ENCODE measurements around the gene MAP3K10. TPM values are rescaled to one million over a fixed set of nuclear protein-coding genes. Genes with fewer than 3 reads are reported as not detected.

The MAP3K10 gene
- total and polyA plus RNA-seq, 7 donors = 4.2 to 17.2 (median 6.4) TPM

- H3K9me3 ChIP-seq = no peaks in the 10 kb centered on the region
- H3K36me3 ChIP-seq = no peaks in the 10 kb centered on the region
- H3K27ac ChIP-seq = no peak overlapping the region
- no peak for DNase-seq
- 23 to 30% methylated on average over 21 of the region's 21 CpGs for WGBS, 2 donors
- TF ChIP-seq EP300 (IDR thresholded peaks at IDR 0.05) (no peak), POLR2AphosphoS5 (IDR thresholded peaks at IDR 0.05) (no peak), POLR2A (IDR thresholded peaks at IDR 0.05) (no peak), CTCF (IDR thresholded peaks at IDR 0.05) (no peak)
- H3K4me3 ChIP-seq = peak overlapping the region in 3 of 4 donors; percentile 14 to 38 (median 27)
- peaks cover 24 to 57% (median 40%) of the 10 kb centered on the region in 3 donors for H3K27me3 ChIP-seq
- H3K4me1 ChIP-seq = peaks cover 0 to 30% (median 15%) of the 10 kb centered on the region in 4 donors
- intact Hi-C loops (cut with DNase I) = no loop called here
Observed at GRCh38 chr19:40225440-40226305, 34.4 kb downstream of the MAP3K10 start.

GRCh38 chr19:40228346-40228745 is 37.1 kb downstream of the MAP3K10 start:
- H3K9me3 ChIP-seq = no peaks in the 10 kb centered on the region
- peaks cover 0 to 32% (median 28%) of the 10 kb centered on the region in 4 donors for H3K4me1 ChIP-seq
- intact Hi-C loops (cut with DNase I) = no loop called here
- H3K36me3 ChIP-seq = peaks cover 0 to 8% (median 6%) of the 10 kb centered on the region in 4 donors
- WGBS, 2 donors = 51 to 58% methylated on average over 10 of the region's 10 CpGs
- H3K27ac ChIP-seq = no peak overlapping the region
- peaks cover 16 to 39% (median 34%) of the 10 kb centered on the region in 3 donors for H3K27me3 ChIP-seq
- DNase-seq = no peak
- TF ChIP-seq EP300 (IDR thresholded peaks at IDR 0.05) = no peak
- no peak for TF ChIP-seq CTCF (IDR thresholded peaks at IDR 0.05)
- no peak overlapping the region for H3K4me3 ChIP-seq

GRCh38 chr19:40228863-40229262 is 37.6 kb downstream of the MAP3K10 start:
- no peak for TF ChIP-seq POLR2A (IDR thresholded peaks at IDR 0.05)
- no peak for TF ChIP-seq POLR2AphosphoS5 (IDR thresholded peaks at IDR 0.05)
- 89 to 93% methylated on average over 5 of the region's 5 CpGs for whole genome bisulfite sequencing, 2 donors
- intact Hi-C loops (cut with DNase I) = no loop called here
- DNase-seq = no peak
- H3K27me3 ChIP-seq = peaks cover 12 to 34% (median 29%) of the 10 kb centered on the region in 3 donors
- H3K4me3 ChIP-seq = no peak overlapping the region
- H3K4me1 ChIP-seq = peaks cover 0 to 30% (median 27%) of the 10 kb centered on the region in 4 donors
- no peak overlapping the region for H3K27ac ChIP-seq
- peaks cover 0 to 13% (median 8%) of the 10 kb centered on the region in 4 donors for H3K36me3 ChIP-seq
- no peaks in the 10 kb centered on the region for H3K9me3 ChIP-seq

- no peak for DNase-seq
- Histone ChIP-seq H3K4me1 (peaks cover 0 to 30% (median 27%) of the 10 kb centered on the region in 4 donors), H3K36me3 (peaks cover 0 to 20% (median 11%) of the 10 kb centered on the region in 4 donors), H3K4me3 (no peak overlapping the region), H3K27me3 (peaks cover 10 to 28% (median 23%) of the 10 kb centered on the region in 3 donors), H3K27ac (no peak overlapping the region), H3K9me3 (no peaks in the 10 kb centered on the region)
- WGBS, 2 donors = 39 to 46% methylated on average over 3 of the region's 3 CpGs
- no peak for TF ChIP-seq POLR2A (IDR thresholded peaks at IDR 0.05)
- no peak for TF ChIP-seq CTCF (IDR thresholded peaks at IDR 0.05)
- no peak for TF ChIP-seq EP300 (IDR thresholded peaks at IDR 0.05)
- no peak for TF ChIP-seq POLR2AphosphoS5 (IDR thresholded peaks at IDR 0.05)
- intact Hi-C loops (cut with DNase I) = no loop called here
Observed at GRCh38 chr19:40229484-40229883, 38.3 kb downstream of the MAP3K10 start.

- TF ChIP-seq CTCF (IDR thresholded peaks at IDR 0.05) = no peak
- TF ChIP-seq EP300 (IDR thresholded peaks at IDR 0.05) = no peak
- TF ChIP-seq POLR2AphosphoS5 (IDR thresholded peaks at IDR 0.05) = no peak
- TF ChIP-seq POLR2A (IDR thresholded peaks at IDR 0.05) = no peak
- Histone ChIP-seq H3K36me3 (peaks cover 3 to 25% (median 15%) of the 10 kb centered on the region in 4 donors), H3K4me3 (no peak overlapping the region), H3K27ac (no peak overlapping the region), H3K27me3 (peaks cover 10 to 23% (median 18%) of the 10 kb centered on the region in 3 donors), H3K9me3 (no peaks in the 10 kb centered on the region), H3K4me1 (peaks cover 0 to 30% (median 27%) of the 10 kb centered on the region in 4 donors)
- intact Hi-C loops (cut with DNase I) = no loop called here
- no peak for DNase-seq
- 75 to 82% methylated on average over 4 of the region's 4 CpGs for WGBS, 2 donors
Observed at GRCh38 chr19:40229926-40230417, 38.7 kb downstream of the MAP3K10 start.

Measured in sigmoid colon (tissue), 7 donors.